Measurements from ENCODE around the gene RTP1.

DNA sequence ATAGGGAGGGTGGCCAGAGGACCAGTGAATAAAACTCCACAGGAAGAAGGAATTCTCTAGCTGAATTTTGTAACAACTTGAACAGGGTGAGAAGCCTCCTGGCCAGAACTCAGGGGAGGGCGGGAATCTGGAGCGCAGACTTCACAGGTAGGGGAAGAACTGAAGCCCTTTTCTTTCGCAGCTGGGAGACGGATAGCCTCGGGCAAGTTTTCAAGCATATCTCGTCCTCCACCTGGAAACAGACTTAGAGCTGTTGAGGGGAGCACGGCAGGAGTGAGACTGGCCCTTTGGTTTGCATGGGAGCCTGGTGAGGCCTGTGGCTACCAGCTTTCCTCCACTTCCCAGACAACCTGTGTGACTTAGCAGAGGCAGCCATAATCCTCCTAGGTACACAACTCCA is 47.1 kb upstream of the RTP1 start:
- TF ChIP-seq, protein P1, sequence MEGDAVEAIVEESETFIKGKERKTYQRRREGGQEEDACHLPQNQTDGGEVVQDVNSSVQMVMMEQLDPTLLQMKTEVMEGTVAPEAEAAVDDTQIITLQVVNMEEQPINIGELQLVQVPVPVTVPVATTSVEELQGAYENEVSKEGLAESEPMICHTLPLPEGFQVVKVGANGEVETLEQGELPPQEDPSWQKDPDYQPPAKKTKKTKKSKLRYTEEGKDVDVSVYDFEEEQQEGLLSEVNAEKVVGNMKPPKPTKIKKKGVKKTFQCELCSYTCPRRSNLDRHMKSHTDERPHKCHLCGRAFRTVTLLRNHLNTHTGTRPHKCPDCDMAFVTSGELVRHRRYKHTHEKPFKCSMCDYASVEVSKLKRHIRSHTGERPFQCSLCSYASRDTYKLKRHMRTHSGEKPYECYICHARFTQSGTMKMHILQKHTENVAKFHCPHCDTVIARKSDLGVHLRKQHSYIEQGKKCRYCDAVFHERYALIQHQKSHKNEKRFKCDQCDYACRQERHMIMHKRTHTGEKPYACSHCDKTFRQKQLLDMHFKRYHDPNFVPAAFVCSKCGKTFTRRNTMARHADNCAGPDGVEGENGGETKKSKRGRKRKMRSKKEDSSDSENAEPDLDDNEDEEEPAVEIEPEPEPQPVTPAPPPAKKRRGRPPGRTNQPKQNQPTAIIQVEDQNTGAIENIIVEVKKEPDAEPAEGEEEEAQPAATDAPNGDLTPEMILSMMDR (IDR thresholded peaks at IDR 0.05) = no peak
- no peak for TF ChIP-seq POLR2A (IDR thresholded peaks at IDR 0.05)
